Heart left ventricle (tissue), 13 donors: ENCODE results near the gene PLA2G2D.

Experiments used
- CTCF ChIP-seq, 12 donors: fragments of 200-600 bp; sonication (generic) in 4 of 12; IDR thresholded peaks; one replicate each; pipeline versions ENCODE4 v1.5.0 to v1.8.0; 2018 to 2022; ENCODE audit warnings: antibody characterized with exemption in 12 of 12, mild to moderate bottlenecking in 5 of 12
- POLR2A ChIP-seq, 2 donors: fragments of 450-650 bp; IDR thresholded peaks; one replicate each; pipeline ENCODE4 v1.6.1; 2017; ENCODE audit warnings: antibody characterized with exemption in 2 of 2, mild to moderate bottlenecking in 2 of 2, moderate library complexity in 2 of 2
- donor health status: ischemic (EF 13 %, LVEDD 7.1; RV severe dilation, severe dysfunction).
- donor health status: DM: no; HTN: yes; CAD: no.
- donor health status: DM: no; HTN: no; CAD: no.
- donor health status: ischemic (EF 25% LVEDD 6.9; RV normal size, moderate dysfunction).
- donor health status: ischemic (EF 25% LVEDD 5.7; RV mildly dilated, moderate dysfunction).
- donor health status: ischemic (EF 35%, LVEDD 5.7; RV mildly dilated, moderate dysfunction).
- donor health status: nonischemic (EF 11% LVEDD 7.7; RV severe dilation, severe dysfunction).
- donor health status: DM: yes; HTN: yes; CAD: no.
- donor health status: PGD.
- donor health status: ischemic (EF 29% LVEDD 5.4; RV normal size, mild dysfunction).
- donor health status: nonischemic (EF 23%, LVEDD 6.1; RV moderate dilation, normal function).

DNA sequence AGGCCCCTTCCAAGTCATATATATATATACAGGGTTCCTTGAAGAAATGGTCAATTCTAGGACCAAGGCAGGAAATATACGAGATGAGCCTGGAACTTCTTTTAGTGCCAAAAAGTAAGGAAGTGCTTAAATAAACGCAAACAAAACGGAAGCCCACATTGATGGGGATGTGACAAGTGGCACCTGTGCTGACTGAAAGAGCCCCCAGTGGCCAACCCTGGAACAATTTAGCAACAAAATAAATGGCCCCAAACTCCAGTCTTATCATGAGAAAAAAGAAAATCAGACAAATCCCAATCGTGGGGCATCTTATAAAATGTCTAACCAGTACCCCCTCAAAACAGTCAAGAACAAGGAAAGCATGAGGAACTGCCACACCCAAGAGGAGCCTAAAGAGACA, 31.7 kb downstream of the PLA2G2D start:
- TF ChIP-seq CTCF (IDR thresholded peaks at IDR 0.05) (peak in 3 of 12 donors; percentile 16 to 20 (median 16)), POLR2A (IDR thresholded peaks at IDR 0.05) (no peak)
